Activated CD8-positive, alpha-beta memory T cell treated with anti-CD3 and anti-CD28 coated beads, Interleukin-2, amount 50 U/mL, for 24 hours (primary cell): ENCODE measurements around the gene GLI3.
"Not testable (repeated sequence)": the region's sequence is repeated elsewhere in the genome, so short reads cannot be mapped to it uniquely, and the experiment has no call there.

Experiments used
- DNase-seq: peaks from one replicate; pipeline ENCODE4 v3.0.0-alpha.2; 2020; ENCODE audit errors: extremely low read depth

Gene GLI3

DNA sequence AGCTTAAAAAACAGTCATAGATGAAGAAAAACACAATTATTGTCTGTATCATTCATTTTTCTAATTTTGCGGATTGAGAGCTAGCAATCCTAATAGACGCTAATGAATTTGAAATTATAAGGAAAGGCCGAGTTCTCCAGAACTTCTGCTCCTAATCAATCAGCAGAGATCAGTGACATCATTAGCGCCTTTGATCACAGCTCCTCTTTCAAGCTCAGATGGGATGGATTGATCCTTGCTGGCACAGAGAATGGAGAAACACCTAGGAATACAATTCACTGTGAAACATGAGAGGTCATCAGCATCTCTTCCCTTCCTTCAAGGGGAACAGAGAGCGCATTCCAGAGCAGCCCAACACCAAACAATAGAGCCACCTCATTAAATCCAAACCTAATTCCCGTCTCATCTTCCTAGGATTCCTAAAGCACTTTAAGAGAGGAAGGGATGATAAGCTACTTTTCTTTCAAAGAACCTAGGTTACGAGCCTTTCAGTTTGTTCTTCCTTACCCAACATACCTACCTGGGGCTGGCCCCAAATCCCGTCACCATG is 24.4 kb downstream of the GLI3 start:
- no peak for DNase-seq

DNA sequence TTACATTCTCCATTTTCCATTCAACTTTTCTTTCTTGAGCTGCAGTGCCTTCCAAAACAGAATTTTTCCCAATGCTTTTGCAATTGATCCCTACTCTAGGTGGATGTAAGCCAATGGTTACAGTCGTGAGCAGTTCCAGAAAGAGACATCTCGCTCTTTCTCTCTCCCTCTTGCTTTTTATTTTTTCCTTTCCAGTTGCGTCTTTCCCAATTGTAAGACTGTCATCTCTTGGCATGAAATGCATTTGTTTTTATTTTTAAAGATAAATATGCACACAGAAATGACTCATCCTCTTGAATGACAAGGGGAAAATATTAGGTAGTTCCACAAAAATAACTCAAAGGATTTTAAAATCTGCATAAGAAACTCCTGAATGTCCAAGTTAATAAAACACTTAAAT is 25.1 kb downstream of the GLI3 start:
- DNase-seq: no peak

GRCh38 chr7:42210779-42211178 is 26.2 kb downstream of the GLI3 start:
- DNase-seq: no peak

GRCh38 chr7:42210333-42210732 is 26.7 kb downstream of the GLI3 start:
- DNase-seq: no peak

DNA sequence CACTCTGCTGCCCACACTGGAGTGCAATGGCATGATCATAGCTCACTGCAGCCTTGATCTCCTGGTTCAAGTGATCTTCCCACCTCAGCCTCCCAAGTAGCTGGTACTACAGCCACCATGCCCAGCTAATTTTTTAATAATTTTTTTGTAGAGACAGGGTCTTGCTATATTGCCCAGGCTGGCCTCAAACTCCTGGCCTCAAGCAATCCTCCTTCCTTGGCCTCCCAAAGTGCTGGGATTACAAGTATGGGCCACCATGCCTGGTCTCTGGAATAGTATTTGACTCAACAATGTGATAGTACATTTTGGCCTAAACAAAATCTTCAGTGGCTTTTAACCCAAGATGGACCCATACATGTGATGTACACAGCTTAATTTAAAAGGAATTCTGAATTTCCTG is 27.9 kb downstream of the GLI3 start:
- not testable (repeated sequence) for DNase-seq

GRCh38 chr7:42208572-42208971 is 28.4 kb downstream of the GLI3 start:
- no peak for DNase-seq

DNA sequence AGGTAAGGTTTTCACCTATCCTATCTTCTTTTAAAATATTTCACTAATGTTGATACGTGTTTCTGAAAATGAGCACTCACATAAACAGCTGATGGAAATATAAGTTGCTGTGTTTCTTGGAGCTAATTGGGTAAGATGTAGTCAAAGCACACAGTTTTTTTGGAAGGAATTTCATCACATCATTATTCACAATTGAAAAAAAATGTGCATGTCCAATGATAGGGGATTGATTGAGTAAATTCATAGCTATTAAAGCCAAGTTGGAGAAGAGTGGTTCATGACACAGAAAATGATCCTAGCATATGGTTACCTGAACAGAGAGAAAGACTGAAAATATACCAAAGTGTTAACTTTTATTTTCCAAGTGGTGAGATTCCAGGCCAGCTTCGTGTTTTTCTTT is 29.6 kb downstream of the GLI3 start:
- DNase-seq: no peak

GRCh38 chr7:42203336-42203735 is 33.7 kb downstream of the GLI3 start:
- DNase-seq: no peak

GRCh38 chr7:42202601-42203000 is 34.4 kb downstream of the GLI3 start:
- no peak for DNase-seq

DNA sequence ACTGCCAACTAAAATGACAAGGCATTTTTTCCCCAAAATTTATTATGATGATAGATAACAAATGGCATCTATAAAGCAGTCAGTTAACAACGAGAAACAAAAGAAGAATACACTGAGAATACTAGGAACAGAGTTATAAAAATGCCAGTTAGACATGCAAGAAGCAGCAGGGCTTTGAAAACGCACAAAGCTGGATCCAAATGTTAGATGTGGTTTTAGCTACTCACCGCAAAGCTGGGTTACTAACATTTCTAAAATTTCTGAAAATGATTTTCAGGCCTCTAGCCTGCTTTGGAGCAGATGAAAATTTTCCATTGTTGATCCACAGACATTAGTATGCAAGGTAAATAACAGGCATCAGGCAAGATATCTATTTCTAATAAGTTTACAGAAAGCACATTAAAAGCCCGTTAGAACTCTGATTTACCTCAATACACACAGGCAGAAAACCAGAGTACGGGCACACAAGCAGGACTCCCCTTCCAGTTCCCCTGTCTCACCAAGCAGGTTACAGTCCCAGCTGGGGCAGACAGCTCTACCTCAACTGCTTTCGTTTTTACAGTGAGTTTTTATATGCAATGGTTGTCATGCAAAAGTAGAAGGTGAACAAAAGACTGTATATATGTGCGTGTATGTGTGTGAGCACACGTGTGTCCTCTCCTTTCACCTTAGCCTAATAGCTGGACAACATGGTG is 37.9 kb downstream of the GLI3 start:
- DNase-seq: no peak

- DNase-seq: no peak
These were observed 38.7 kb downstream of the GLI3 start for GRCh38 chr7:42198296-42198695.

DNA sequence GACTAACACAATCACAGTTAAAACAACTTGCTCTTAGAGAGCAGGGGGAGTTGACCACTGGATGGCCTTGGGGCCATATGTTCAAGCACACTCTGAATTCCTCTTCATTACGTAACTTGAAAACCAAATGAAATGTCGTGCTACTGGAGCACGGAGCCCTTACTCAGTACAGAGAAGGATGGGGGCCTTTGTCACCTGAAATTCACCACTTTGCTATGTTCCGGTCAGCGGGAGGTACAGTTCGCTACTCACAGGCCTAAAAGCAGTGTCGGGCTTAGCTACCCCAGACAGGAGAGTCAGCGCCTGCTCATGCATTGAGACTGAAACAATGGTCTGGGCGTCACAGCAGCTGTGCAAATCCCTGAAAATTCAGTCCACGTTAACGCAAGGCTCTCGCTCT is 39.6 kb downstream of the GLI3 start:
- no peak for DNase-seq

DNA sequence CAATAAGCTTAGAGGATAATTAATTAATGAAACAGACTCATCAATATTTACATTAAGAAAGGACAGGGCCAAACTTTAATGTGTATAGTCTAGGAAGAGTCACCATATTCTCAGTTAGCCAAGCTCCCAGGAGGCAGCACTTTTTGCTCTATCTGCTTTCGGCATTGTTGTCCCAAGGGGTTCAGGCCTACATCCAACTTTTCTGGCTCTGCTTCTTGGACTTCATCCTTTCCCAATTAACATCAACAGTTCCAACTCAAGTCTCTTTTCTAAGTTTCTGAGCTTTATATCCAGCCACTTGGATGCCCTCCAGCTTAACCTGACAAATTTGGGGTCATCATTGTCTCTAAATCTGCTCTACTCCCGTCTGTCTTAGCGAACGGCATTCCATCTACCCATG is 42.8 kb downstream of the GLI3 start:
- no peak for DNase-seq

GRCh38 chr7:42193471-42194129 is 43.4 kb downstream of the GLI3 start:
- no peak for DNase-seq

DNA sequence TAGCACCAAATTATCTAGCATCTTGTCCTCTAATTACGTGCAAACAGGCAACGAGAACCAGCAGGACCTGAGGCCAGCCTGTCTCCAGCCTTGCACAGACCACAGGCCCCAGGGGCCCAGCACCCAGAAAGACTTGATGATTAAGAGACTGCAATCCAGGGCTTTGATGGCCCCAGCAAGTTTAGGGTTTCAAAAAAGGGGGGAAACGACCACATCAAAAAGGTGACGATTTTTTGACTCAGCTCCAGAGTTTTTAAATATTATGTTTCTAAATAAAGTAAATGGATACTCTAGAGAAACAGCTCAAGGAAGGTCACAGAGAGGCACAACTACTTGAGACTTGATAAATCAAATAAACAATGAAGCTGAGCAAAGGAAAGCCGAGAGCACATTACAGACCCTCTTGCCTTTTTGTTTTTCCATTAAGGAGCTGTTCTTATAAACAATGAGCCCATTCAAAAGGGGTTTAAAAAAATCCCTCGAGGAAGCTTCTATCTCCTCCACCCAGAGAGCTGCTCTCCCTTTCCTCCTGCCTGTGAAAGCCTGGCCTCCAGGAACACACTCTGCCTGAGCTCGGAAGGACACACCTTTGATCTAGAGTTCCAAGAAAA is 44.1 kb downstream of the GLI3 start:
- no peak for DNase-seq

GRCh38 chr7:42192066-42192465 is 44.9 kb downstream of the GLI3 start:
- no peak for DNase-seq

DNA sequence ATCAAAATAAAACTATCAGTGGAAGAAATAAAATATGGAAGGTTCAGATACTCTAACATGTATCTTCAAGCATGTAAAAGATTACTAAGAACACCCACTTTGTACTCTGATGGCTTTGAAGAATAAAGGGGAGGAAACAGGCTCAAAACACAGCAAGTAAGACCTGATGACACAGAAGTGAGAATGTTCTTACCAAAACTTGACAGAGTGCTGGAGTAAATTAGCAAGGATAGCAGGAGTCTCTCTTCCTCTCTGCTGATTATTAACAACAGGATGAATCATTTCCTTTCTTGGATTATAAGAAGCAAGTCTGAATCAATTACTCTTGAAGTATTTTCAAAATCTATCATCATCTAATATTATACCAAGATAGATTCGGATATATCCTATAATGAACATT is 47.5 kb downstream of the GLI3 start:
- DNase-seq: no peak

- no peak for DNase-seq
These were observed 50.9 kb downstream of the GLI3 start for GRCh38 chr7:42186151-42186550.

DNA sequence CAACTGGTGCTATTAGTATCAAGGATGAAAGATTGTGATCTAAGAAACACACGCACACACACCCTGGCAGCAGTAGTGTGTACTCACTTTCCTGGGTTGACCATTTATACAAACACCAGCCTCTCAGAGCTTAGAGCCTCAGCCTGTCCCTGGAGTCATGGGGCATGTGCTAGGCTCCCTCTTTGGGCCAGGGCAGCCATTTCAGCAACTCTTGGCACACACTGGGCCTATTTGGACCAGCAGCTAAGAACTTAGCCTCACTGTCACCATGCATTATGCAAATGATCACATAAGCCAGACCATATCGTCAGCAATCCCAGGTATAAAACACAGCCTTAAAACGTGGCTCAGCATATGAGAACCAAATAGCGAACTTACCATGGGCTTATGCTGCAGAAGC is 51.3 kb downstream of the GLI3 start:
- DNase-seq: no peak

DNA sequence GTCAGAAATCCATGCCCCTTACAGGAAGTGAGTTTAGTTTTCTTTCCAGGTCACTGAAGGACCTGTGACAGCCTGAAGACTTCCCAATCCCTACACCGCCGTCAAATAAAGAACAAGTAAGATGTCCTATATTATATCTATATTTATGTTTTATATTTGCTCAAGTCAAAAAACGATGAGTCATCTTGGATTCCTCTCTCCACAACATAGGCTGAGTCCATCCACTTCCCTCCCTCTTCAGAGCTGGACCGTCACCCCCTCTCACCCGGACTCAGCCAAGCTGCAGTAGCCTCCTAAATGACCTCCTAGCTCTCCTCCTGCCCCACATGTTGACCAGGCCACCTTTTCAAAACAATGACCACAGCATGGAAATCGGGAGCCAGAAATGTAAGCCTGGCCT is 53.5 kb downstream of the GLI3 start:
- no peak for DNase-seq

DNA sequence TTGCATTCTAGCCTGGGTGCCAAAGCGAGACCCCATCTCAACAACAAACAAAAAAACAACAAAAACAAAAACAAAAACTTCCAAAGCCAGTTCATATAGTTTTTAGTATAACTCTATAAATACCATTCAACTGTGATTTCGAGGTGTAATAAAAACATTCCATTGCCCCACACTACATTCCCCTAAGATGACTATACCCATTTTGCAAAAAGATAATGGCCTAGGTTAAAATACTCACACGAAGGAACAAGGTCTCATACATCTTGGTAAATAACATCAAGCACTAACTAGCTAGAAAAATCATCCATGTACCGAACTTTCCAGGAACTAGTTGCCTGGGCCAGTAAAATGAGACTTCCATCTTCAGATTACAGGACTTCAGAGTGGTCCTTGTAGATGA is 55.4 kb downstream of the GLI3 start:
- no peak for DNase-seq

- no peak for DNase-seq
These were observed 56.2 kb downstream of the GLI3 start for GRCh38 chr7:42180806-42181205.

DNA sequence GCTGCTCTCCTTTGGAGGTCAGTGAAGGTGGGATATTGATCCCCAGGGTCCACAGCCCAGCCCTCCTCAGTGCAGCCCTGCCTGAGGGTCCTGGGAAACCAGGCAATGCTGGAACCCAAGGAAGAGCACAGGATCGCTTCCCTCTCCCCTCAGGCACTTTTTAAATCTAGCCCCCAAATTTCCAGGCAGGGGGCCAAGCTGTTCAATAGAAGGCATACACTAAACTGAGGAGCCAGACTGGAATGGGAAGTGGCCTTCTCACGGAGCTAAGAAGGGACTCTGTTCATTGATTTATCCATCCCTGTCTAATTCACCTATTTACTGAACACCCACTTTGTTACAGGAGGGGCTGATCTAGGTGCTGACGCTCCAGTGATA is 60.3 kb downstream of the GLI3 start:
- no peak for DNase-seq
